Kidney epithelial cell (primary cell): ENCODE results near the gene TEK. TPM values are rescaled to one million over a fixed set of nuclear protein-coding genes. Genes with fewer than 3 reads are reported as not detected.

ENCODE experiments used
- DNase-seq: peaks from one replicate; pipeline ENCODE4 v3.0.0-alpha.2; 2010; ENCODE audit warnings: low read depth
- H3K27me3 ChIP-seq: 2 replicates; pipeline ENCODE4 v1.6.0; 2011; ENCODE audit warnings: low read length; ENCODE audit not compliant: control insufficient read depth, insufficient read depth
- H3K36me3 ChIP-seq: 2 replicates; pipeline ENCODE4 v1.5.1; 2011; ENCODE audit warnings: low read length; ENCODE audit not compliant: control insufficient read depth, insufficient read depth
- H3K4me3 ChIP-seq: 2 replicates; pipeline ENCODE4 v1.5.1; 2011; ENCODE audit warnings: low read depth, mild to moderate bottlenecking, control low read depth, low read length
- total RNA-seq: library from RNA; depleted of rRNA; stranded (reverse); fragments of >200 nt; gene quantifications from 2 replicates; pipeline ENCODE4 v1.2.3, GENCODE V29; 2015
- TF ChIP-seq, protein P1 (sequence below): IDR thresholded peaks from 2 replicates; pipeline ENCODE4 v1.5.1; 2011; ENCODE audit warnings: mild to moderate bottlenecking, moderate library complexity, low read length, control low read depth, inconsistent platforms; ENCODE audit not compliant: insufficient read depth, poor library complexity, severe bottlenecking

TEK gene
- total RNA-seq, 1 donor from 2014 or later = 0.33 TPM

- H3K4me3 ChIP-seq = no peak overlapping the region
- TF ChIP-seq, protein P1, sequence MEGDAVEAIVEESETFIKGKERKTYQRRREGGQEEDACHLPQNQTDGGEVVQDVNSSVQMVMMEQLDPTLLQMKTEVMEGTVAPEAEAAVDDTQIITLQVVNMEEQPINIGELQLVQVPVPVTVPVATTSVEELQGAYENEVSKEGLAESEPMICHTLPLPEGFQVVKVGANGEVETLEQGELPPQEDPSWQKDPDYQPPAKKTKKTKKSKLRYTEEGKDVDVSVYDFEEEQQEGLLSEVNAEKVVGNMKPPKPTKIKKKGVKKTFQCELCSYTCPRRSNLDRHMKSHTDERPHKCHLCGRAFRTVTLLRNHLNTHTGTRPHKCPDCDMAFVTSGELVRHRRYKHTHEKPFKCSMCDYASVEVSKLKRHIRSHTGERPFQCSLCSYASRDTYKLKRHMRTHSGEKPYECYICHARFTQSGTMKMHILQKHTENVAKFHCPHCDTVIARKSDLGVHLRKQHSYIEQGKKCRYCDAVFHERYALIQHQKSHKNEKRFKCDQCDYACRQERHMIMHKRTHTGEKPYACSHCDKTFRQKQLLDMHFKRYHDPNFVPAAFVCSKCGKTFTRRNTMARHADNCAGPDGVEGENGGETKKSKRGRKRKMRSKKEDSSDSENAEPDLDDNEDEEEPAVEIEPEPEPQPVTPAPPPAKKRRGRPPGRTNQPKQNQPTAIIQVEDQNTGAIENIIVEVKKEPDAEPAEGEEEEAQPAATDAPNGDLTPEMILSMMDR = no peak
- DNase-seq = no peak
- H3K27me3 ChIP-seq = no peaks in the 10 kb centered on the region
- H3K36me3 ChIP-seq = no peaks in the 10 kb centered on the region
Observed at GRCh38 chr9:27125936-27126335, 16.9 kb downstream of the TEK start.

GRCh38 chr9:27126670-27127069 is 17.6 kb downstream of the TEK start:
- DNase-seq = no peak
- H3K4me3 ChIP-seq = no peak overlapping the region
- no peaks in the 10 kb centered on the region for H3K36me3 ChIP-seq
- no peaks in the 10 kb centered on the region for H3K27me3 ChIP-seq
- TF ChIP-seq, protein P1 = no peak

DNA sequence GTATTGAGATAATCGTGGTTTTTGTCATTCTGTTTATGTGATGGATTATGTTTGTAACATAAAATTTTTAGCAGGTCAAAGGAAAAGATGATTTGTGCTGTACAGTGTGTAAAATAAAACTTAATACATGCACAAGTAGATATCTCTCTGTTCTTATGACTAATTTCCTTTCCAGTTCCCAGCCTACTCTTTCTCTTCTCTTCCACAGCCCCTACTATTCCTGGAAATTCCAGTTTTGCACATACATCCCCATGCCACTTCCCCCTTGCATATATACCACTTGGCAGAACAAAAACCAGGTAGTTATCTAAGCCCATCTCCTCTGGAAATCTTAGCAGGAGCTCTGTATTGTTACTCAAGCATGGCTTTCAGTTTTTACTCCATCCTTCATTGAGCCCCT is 20.2 kb downstream of the TEK start:
- TF ChIP-seq, protein P1 = no peak
- H3K27me3 ChIP-seq = no peaks in the 10 kb centered on the region
- DNase-seq = no peak
- no peaks in the 10 kb centered on the region for H3K36me3 ChIP-seq
- no peak overlapping the region for H3K4me3 ChIP-seq

GRCh38 chr9:27131731-27132130 is 22.7 kb downstream of the TEK start:
- Histone ChIP-seq H3K27me3 (no peaks in the 10 kb centered on the region), H3K4me3 (no peak overlapping the region), H3K36me3 (no peaks in the 10 kb centered on the region)
- DNase-seq = no peak
- TF ChIP-seq, protein P1 = no peak

DNA sequence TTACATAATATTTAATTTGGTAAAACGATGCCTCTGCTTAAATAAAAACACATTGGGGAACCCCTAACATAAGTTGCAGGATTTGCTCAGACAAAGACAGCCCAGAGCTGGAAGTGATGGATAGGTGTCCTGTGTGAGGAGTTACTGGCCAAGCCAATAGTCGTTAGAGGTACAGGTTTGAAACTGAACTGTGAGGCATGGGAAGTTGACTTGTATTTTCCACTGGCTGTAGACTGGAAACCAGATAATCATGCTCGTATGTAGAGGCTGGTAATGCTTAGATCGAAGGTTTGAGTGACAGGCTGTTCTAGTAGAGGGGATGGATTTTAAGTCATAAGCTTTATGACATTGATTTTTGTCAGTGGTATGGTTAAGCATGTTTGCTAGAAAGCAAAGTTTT is 24.8 kb downstream of the TEK start:
- H3K4me3 ChIP-seq = no peak overlapping the region
- no peaks in the 10 kb centered on the region for H3K36me3 ChIP-seq
- DNase-seq = no peak
- H3K27me3 ChIP-seq = no peaks in the 10 kb centered on the region
- TF ChIP-seq, protein P1 = no peak

DNA sequence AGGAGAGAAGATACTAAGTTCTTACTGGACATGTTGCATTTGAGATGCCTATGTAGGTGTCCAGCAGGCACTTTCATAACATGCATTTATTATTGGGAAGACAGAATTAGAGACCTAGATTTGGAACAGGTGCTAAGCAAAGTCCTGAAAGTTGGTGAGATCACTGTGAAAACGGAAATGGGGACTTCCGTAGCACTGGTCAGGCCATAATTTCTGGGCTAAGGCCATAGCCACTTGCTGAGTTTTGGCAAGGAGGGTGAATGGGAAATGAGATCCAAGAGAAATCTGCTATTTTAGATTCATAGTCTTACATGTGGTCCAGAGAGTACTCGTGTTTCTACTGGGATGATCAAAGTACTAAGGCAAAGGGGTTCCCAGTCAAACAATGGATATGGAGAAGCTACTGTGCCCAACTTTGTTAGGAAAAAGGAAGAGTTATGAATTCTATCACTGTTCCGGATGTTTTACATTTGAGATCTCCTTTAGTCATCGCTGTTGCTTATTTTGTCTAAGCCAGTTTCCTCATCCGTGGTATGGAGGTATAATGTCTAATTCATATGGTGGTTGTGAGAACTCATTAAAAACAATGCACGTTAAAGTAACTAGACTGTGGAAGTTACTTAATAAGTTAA is 33.4 kb downstream of the TEK start:
- no peaks in the 10 kb centered on the region for H3K36me3 ChIP-seq
- no peak overlapping the region for H3K4me3 ChIP-seq
- TF ChIP-seq, protein P1 = no peak
- DNase-seq = no peak
- no peaks in the 10 kb centered on the region for H3K27me3 ChIP-seq
